Mesenchymal stem cell (in vitro differentiated cells and primary cell): ENCODE measurements around the gene GAS7.

Experiments used
- DNase-seq: peaks from one replicate; pipeline ENCODE4 v3.0.0-alpha.2; 2013
- H2AFZ ChIP-seq: one replicate; pipeline ENCODE4 v1.6.1; 2013; ENCODE audit warnings: low read depth, mild to moderate bottlenecking, control low read depth, inconsistent platforms, low read length, moderate library complexity
- H2AK5ac ChIP-seq: 2 replicates; pipeline ENCODE4 v1.6.1; 2013; ENCODE audit warnings: low read length, moderate library complexity, mild to moderate bottlenecking, inconsistent platforms; ENCODE audit not compliant: severe bottlenecking
- H2BK120ac ChIP-seq: one replicate; pipeline ENCODE4 v1.6.1; 2013; ENCODE audit warnings: low read depth, mild to moderate bottlenecking, inconsistent platforms, low read length, moderate library complexity
- H2BK12ac ChIP-seq, 2 experiments: one replicate each; pipeline ENCODE4 v1.6.1; 2013; ENCODE audit warnings: inconsistent platforms in 2 of 2, low read length in 2 of 2, mild to moderate bottlenecking in 2 of 2, moderate library complexity in 2 of 2, control low read depth in 1 of 2
- H2BK15ac ChIP-seq: one replicate; pipeline ENCODE4 v1.6.1; 2013; ENCODE audit warnings: mild to moderate bottlenecking, low read depth, inconsistent platforms; ENCODE audit not compliant: poor library complexity, severe bottlenecking
- H2BK5ac ChIP-seq: 2 replicates; pipeline ENCODE4 v1.6.1; 2013; ENCODE audit warnings: low read depth, mild to moderate bottlenecking, low read length, control low read depth, inconsistent platforms; ENCODE audit not compliant: poor library complexity, severe bottlenecking
- H3K14ac ChIP-seq, 2 experiments: one replicate each; pipeline ENCODE4 v1.6.1; 2013; ENCODE audit warnings: inconsistent platforms in 2 of 2, low read length in 2 of 2, control low read depth in 1 of 2, mild to moderate bottlenecking in 1 of 2, moderate library complexity in 1 of 2
- H3K18ac ChIP-seq, 2 experiments: one replicate each; pipeline ENCODE4 v1.6.1; 2013; ENCODE audit warnings: inconsistent platforms in 2 of 2, low read length in 2 of 2, control low read depth in 1 of 2, low read depth in 1 of 2, mild to moderate bottlenecking in 1 of 2
- H3K23ac ChIP-seq, 2 experiments: one replicate each; pipeline ENCODE4 v1.6.1; 2013; ENCODE audit warnings: inconsistent platforms in 2 of 2, low read length in 2 of 2, mild to moderate bottlenecking in 2 of 2, moderate library complexity in 2 of 2, control low read depth in 1 of 2
- H3K27ac ChIP-seq: 2 replicates; pipeline ENCODE4 v1.5.1; 2013; ENCODE audit warnings: mild to moderate bottlenecking, moderate library complexity, low read length, control low read depth, inconsistent platforms; ENCODE audit not compliant: poor library complexity, severe bottlenecking
- H3K27me3 ChIP-seq, 2 experiments: 2 replicates each; pipeline versions ENCODE4 v1.6.1 to v1.7.0; 2013; ENCODE audit warnings: low read length in 2 of 2, mild to moderate bottlenecking in 2 of 2, moderate library complexity in 2 of 2, control low read depth in 1 of 2, inconsistent platforms in 1 of 2; ENCODE audit not compliant: control insufficient read depth in 1 of 2, insufficient read depth in 1 of 2
- H3K36me3 ChIP-seq, 2 experiments: 2 replicates each; pipeline versions ENCODE4 v1.6.1 to v1.7.0; 2013; ENCODE audit warnings: low read length in 2 of 2, control low read depth in 1 of 2, inconsistent platforms in 1 of 2, low read depth in 1 of 2, mild to moderate bottlenecking in 1 of 2; ENCODE audit not compliant: insufficient read depth in 2 of 2, control insufficient read depth in 1 of 2
- H3K4ac ChIP-seq, 2 experiments: one replicate each; pipeline ENCODE4 v1.6.1; 2013; ENCODE audit warnings: inconsistent platforms in 2 of 2, low read length in 2 of 2, mild to moderate bottlenecking in 2 of 2, moderate library complexity in 2 of 2, control low read depth in 1 of 2, low read depth in 1 of 2
- H3K4me1 ChIP-seq: 2 replicates; pipeline ENCODE4 v1.6.1; 2013; ENCODE audit warnings: low read depth, low read length, control low read depth; ENCODE audit not compliant: control insufficient read depth, insufficient read depth
- H3K4me2 ChIP-seq: 2 replicates; pipeline ENCODE4 v1.6.1; 2013; ENCODE audit warnings: low read length, mild to moderate bottlenecking, inconsistent platforms; ENCODE audit not compliant: poor library complexity, severe bottlenecking
- H3K4me3 ChIP-seq, 2 experiments: 2 replicates each; pipeline versions ENCODE4 v1.5.1 to v1.7.0; 2013; ENCODE audit warnings: low read length in 2 of 2, mild to moderate bottlenecking in 2 of 2, control low read depth in 1 of 2, low read depth in 1 of 2; ENCODE audit not compliant: insufficient read depth in 1 of 2
- H3K79me1 ChIP-seq: replicated peaks from 2 replicates; pipeline ENCODE4 v1.6.1; 2013; ENCODE audit warnings: mild to moderate bottlenecking, control low read depth, low read length, inconsistent platforms; ENCODE audit not compliant: poor library complexity, severe bottlenecking
- H3K9ac ChIP-seq: 2 replicates; pipeline ENCODE4 v1.7.0; 2013; ENCODE audit warnings: mild to moderate bottlenecking, low read length, moderate library complexity
- H3K9me3 ChIP-seq: 2 replicates; pipeline ENCODE4 v1.7.0; 2013; ENCODE audit warnings: mild to moderate bottlenecking, low read length; ENCODE audit not compliant: control insufficient read depth
- H4K8ac ChIP-seq: one replicate; pipeline ENCODE4 v1.6.1; 2013; ENCODE audit warnings: inconsistent platforms, mild to moderate bottlenecking, low read length, moderate library complexity
- H4K91ac ChIP-seq: one replicate; pipeline ENCODE4 v1.6.1; 2013; ENCODE audit warnings: mild to moderate bottlenecking, low read length, inconsistent platforms
- WGBS: methylation state at CpG from one replicate; pipeline ENCODE4 v1.1.7; 2013; ENCODE audit warnings: mixed read lengths; 5-methylcytosine and 5-hydroxymethylcytosine counted together

Gene GAS7

GRCh38 chr17:10144456-10144855 lies 54.0 kb downstream of the GAS7 start:
- H3K4me1 ChIP-seq, result peaks cover 25% of the 10 kb centered on the region
- no peak overlapping the region for H2BK5ac ChIP-seq
- H2AK5ac ChIP-seq, result no peak overlapping the region
- H3K9ac ChIP-seq, result no peak overlapping the region
- H2BK120ac ChIP-seq, result no peak overlapping the region
- no peak overlapping the region for H2AFZ ChIP-seq
- peaks cover 8% of the 10 kb centered on the region for H3K79me1 ChIP-seq
- H3K4me2 ChIP-seq, result no peak overlapping the region
- no peak overlapping the region for H2BK12ac ChIP-seq
- no peaks in the 10 kb centered on the region for H3K27me3 ChIP-seq
- H3K27ac ChIP-seq, result no peak overlapping the region
- no peak overlapping the region for H4K8ac ChIP-seq
- H3K14ac ChIP-seq, result no peak overlapping the region
- H4K91ac ChIP-seq, result no peak overlapping the region
- no peaks in the 10 kb centered on the region for H3K9me3 ChIP-seq
- H3K36me3 ChIP-seq, result no peaks in the 10 kb centered on the region
- H3K4me3 ChIP-seq, result no peak overlapping the region
- no peak overlapping the region for H3K18ac ChIP-seq
- H2BK15ac ChIP-seq, result no peak overlapping the region
- WGBS, result 92% methylated on average over 3 of the region's 6 CpGs
- H3K23ac ChIP-seq, result no peak overlapping the region
- DNase-seq, result no peak
- H3K4ac ChIP-seq, result no peak overlapping the region

- 79% methylated on average over 2 of the region's 2 CpGs for WGBS
- H3K79me1 ChIP-seq, result peaks cover 8% of the 10 kb centered on the region
- H2AFZ ChIP-seq, result no peak overlapping the region
Measured at GRCh38 chr17:10141436-10141835, 57.0 kb downstream of the GAS7 start.

GRCh38 chr17:10139577-10139976 lies 58.8 kb downstream of the GAS7 start:
- H2BK12ac ChIP-seq, result peak overlapping the region; percentile 61 to 79
- peak overlapping the region in 1 of 2 experiments; percentile 67 for H3K18ac ChIP-seq
- no peak overlapping the region for H3K4ac ChIP-seq
- no peak overlapping the region for H3K14ac ChIP-seq
- H3K9ac ChIP-seq, result no peak overlapping the region
- peak overlapping the region; percentile 32 for H4K8ac ChIP-seq
- H2BK15ac ChIP-seq, result no peak overlapping the region
- H4K91ac ChIP-seq, result peak overlapping the region; percentile 22
- H2AFZ ChIP-seq, result no peak overlapping the region
- H3K4me3 ChIP-seq, result no peak overlapping the region
- H3K9me3 ChIP-seq, result no peaks in the 10 kb centered on the region
- H2AK5ac ChIP-seq, result peak overlapping the region; percentile 7
- no peak overlapping the region for H3K4me2 ChIP-seq
- H2BK120ac ChIP-seq, result no peak overlapping the region
- peak overlapping the region in 1 of 2 experiments; percentile 16 for H3K23ac ChIP-seq
- peak; percentile 63 for DNase-seq
- no peak overlapping the region for H2BK5ac ChIP-seq
- H3K79me1 ChIP-seq, result peaks cover 3% of the 10 kb centered on the region
- no peak overlapping the region for H3K27ac ChIP-seq
- 97% methylated on average over 2 of the region's 2 CpGs for WGBS
- H3K27me3 ChIP-seq, result no peaks in the 10 kb centered on the region
- H3K36me3 ChIP-seq, result no peaks in the 10 kb centered on the region
- H3K4me1 ChIP-seq, result peaks cover 27% of the 10 kb centered on the region

More at GRCh38 chr17:10141436-10141835, 57.0 kb downstream of the GAS7 start:
- Histone ChIP-seq H3K27me3 (no peaks in the 10 kb centered on the region), H3K18ac (peak overlapping the region in 1 of 2 experiments; percentile 41), H3K27ac (no peak overlapping the region), H3K4ac (peak overlapping the region in 1 of 2 experiments; percentile 68), H2BK12ac (peak overlapping the region in 1 of 2 experiments; percentile 48), H3K9me3 (no peaks in the 10 kb centered on the region), H2BK5ac (no peak overlapping the region), H4K8ac (peak overlapping the region; percentile 5), H2AK5ac (no peak overlapping the region), H3K23ac (no peak overlapping the region), H3K4me1 (peaks cover 25% of the 10 kb centered on the region), H3K4me3 (no peak overlapping the region), H3K9ac (no peak overlapping the region), H3K4me2 (no peak overlapping the region), H3K14ac (no peak overlapping the region), H2BK15ac (no peak overlapping the region), H3K36me3 (no peaks in the 10 kb centered on the region), H4K91ac (no peak overlapping the region), H2BK120ac (no peak overlapping the region)
- no peak for DNase-seq

GRCh38 chr17:10136258-10136981 lies 62.0 kb downstream of the GAS7 start:
- Histone ChIP-seq H4K8ac (peak overlapping the region; percentile 81), H3K9ac (peak overlapping the region; percentile 76), H2BK5ac (no peak overlapping the region), H2BK15ac (peak overlapping the region; percentile 45), H3K27me3 (no peaks in the 10 kb centered on the region), H2BK12ac (peak overlapping the region; percentile 24 to 40), H3K4me1 (peaks cover 25% of the 10 kb centered on the region), H3K23ac (no peak overlapping the region), H2AFZ (no peak overlapping the region), H2AK5ac (no peak overlapping the region), H3K79me1 (peaks cover 4% of the 10 kb centered on the region), H3K14ac (no peak overlapping the region), H3K4me2 (peak overlapping the region; percentile 24), H3K36me3 (peaks cover 0 to 5% of the 10 kb centered on the region in 2 experiments), H3K9me3 (no peaks in the 10 kb centered on the region), H3K27ac (no peak overlapping the region), H4K91ac (peak overlapping the region; percentile 89), H2BK120ac (peak overlapping the region; percentile 29), H3K4me3 (peak overlapping the region in 1 of 2 experiments; percentile 35), H3K18ac (peak overlapping the region; percentile 58 to 98), H3K4ac (peak overlapping the region in 1 of 2 experiments; percentile 2)
- DNase-seq, result no peak
- 65% methylated on average over 15 of the region's 15 CpGs for WGBS
